NCI-H748 treated with DMSO at 0.1 percent for 48 hours (cell line): ENCODE results near the gene TMEM200B.
"Not testable (repeated sequence)": the region's sequence is repeated elsewhere in the genome, so short reads cannot be mapped to it uniquely, and the experiment has no call there.

ENCODE experiments used
- DNase-seq: peaks from one replicate; lab custom pipeline; 2025; lab: John Stamatoyannopoulos, UW

The TMEM200B gene

GRCh38 chr1:29123887-29124365, at the start of gene TMEM200B:
TSS of gene TMEM200B (minus strand) at chr1:29123903. CDS start at chr1:29121828, 2,075 bp downstream.
- no peak for DNase-seq

GRCh38 chr1:29172415-29172939, 48.8 kb upstream of the TMEM200B start:
- DNase-seq, result no peak

GRCh38 chr1:29171521-29171920, 47.8 kb upstream of the TMEM200B start:
- DNase-seq, result no peak

- DNase-seq, result no peak
These were observed 47.4 kb upstream of the TMEM200B start for GRCh38 chr1:29171089-29171488.

GRCh38 chr1:29169976-29170375, 46.3 kb upstream of the TMEM200B start:
- no peak for DNase-seq

GRCh38 chr1:29167904-29168303, 44.2 kb upstream of the TMEM200B start:
- no peak for DNase-seq

GRCh38 chr1:29166291-29166878, 42.7 kb upstream of the TMEM200B start:
- no peak for DNase-seq

GRCh38 chr1:29164588-29164987, 40.9 kb upstream of the TMEM200B start:
- DNase-seq, result no peak

GRCh38 chr1:29162476-29163138, 38.9 kb upstream of the TMEM200B start:
- no peak for DNase-seq

GRCh38 chr1:29162025-29162424, 38.3 kb upstream of the TMEM200B start:
- no peak for DNase-seq

GRCh38 chr1:29159773-29160172, 36.1 kb upstream of the TMEM200B start:
- no peak for DNase-seq

GRCh38 chr1:29157269-29157601, 33.5 kb upstream of the TMEM200B start:
- DNase-seq, result no peak

GRCh38 chr1:29156543-29157268, 33.0 kb upstream of the TMEM200B start:
- DNase-seq, result no peak

GRCh38 chr1:29152046-29152805, 28.5 kb upstream of the TMEM200B start:
- no peak for DNase-seq

GRCh38 chr1:29150346-29150745, 26.6 kb upstream of the TMEM200B start:
- not testable (repeated sequence) for DNase-seq

GRCh38 chr1:29148656-29149491, 25.2 kb upstream of the TMEM200B start:
- no peak for DNase-seq

GRCh38 chr1:29145739-29146437, 22.2 kb upstream of the TMEM200B start:
- no peak for DNase-seq

- no peak for DNase-seq
These were observed 20.5 kb upstream of the TMEM200B start for GRCh38 chr1:29144178-29144577.

GRCh38 chr1:29142714-29143113, 19.0 kb upstream of the TMEM200B start:
- no peak for DNase-seq

- no peak for DNase-seq
These were observed 12.8 kb upstream of the TMEM200B start for GRCh38 chr1:29136391-29136915.

GRCh38 chr1:29134695-29135028, 11.0 kb upstream of the TMEM200B start:
- no peak for DNase-seq
